GM18861 (cell line): Measurements from ENCODE around the gene S100P.
"Not testable (repeated sequence)": the region's sequence is repeated elsewhere in the genome, so short reads cannot be mapped to it uniquely, and the experiment has no call there.

Experiments used
- ATAC-seq: cut with Tn5 transposase; IDR thresholded peaks from one replicate; pipeline ENCODE4 v1.9.1; 2021; ENCODE audit not compliant: unreplicated experiment

S100P gene

GRCh38 chr4:6672541-6673190, 21.0 kb upstream of the S100P start:
- ATAC-seq, result not testable (repeated sequence)

GRCh38 chr4:6673191-6673659, 20.5 kb upstream of the S100P start:
- not testable (repeated sequence) for ATAC-seq

- ATAC-seq, result peak; percentile 77
Observed at GRCh38 chr4:6673660-6674499, 19.8 kb upstream of the S100P start.

GRCh38 chr4:6674500-6675149, 19.1 kb upstream of the S100P start:
- peak; percentile 21 for ATAC-seq

- no peak for ATAC-seq
Observed at GRCh38 chr4:6676722-6677558, 16.7 kb upstream of the S100P start.

GRCh38 chr4:6680372-6681034, 13.2 kb upstream of the S100P start:
- no peak for ATAC-seq

GRCh38 chr4:6681191-6681590, 12.5 kb upstream of the S100P start:
- no peak for ATAC-seq

- ATAC-seq, result no peak
Observed at GRCh38 chr4:6682862-6683590, 10.7 kb upstream of the S100P start.

- no peak for ATAC-seq
Observed at GRCh38 chr4:6684656-6685055, 9.0 kb upstream of the S100P start.

- no peak for ATAC-seq
Observed at GRCh38 chr4:6686104-6686787, 7.4 kb upstream of the S100P start.

- ATAC-seq, result no peak
Observed at GRCh38 chr4:6687947-6688878, 5.5 kb upstream of the S100P start.

- peak; percentile 64 for ATAC-seq
Observed at GRCh38 chr4:6688879-6689505, 4.7 kb upstream of the S100P start.

- no peak for ATAC-seq
Observed at GRCh38 chr4:6689506-6689960, 4.1 kb upstream of the S100P start.

- ATAC-seq, result no peak
Observed at GRCh38 chr4:6692379-6692778, 1.3 kb upstream of the S100P start.

- ATAC-seq, result no peak
Observed at GRCh38 chr4:6692806-6693205, 872 bp upstream of the S100P start.

GRCh38 chr4:6694177-6694901, 661 bp downstream of the S100P start:
- no peak for ATAC-seq
